GM19043 (cell line): Measurements from ENCODE around the gene IFI27.

Source experiments
- ATAC-seq: cut with Tn5 transposase; IDR thresholded peaks from one replicate; pipeline ENCODE4 v1.9.1; 2021; ENCODE audit warnings: low read depth; ENCODE audit not compliant: unreplicated experiment

Gene IFI27

GRCh38 chr14:94101748-94102147 lies 8.8 kb upstream of the IFI27 start:
- ATAC-seq: no peak

- ATAC-seq: no peak
These were observed 7.6 kb upstream of the IFI27 start for GRCh38 chr14:94102768-94103482.

- ATAC-seq: no peak
These were observed 6.9 kb upstream of the IFI27 start for GRCh38 chr14:94103554-94104150.

- no peak for ATAC-seq
These were observed 5.8 kb upstream of the IFI27 start for GRCh38 chr14:94104731-94105130.

- no peak for ATAC-seq
These were observed 653 bp upstream of the IFI27 start for GRCh38 chr14:94109915-94110250.

GRCh38 chr14:94111276-94112095 lies 950 bp downstream of the IFI27 start:
- no peak for ATAC-seq

GRCh38 chr14:94112513-94113063 lies 2.1 kb downstream of the IFI27 start:
- no peak for ATAC-seq

GRCh38 chr14:94113073-94113472 lies 2.5 kb downstream of the IFI27 start:
- no peak for ATAC-seq

- ATAC-seq: no peak
These were observed 3.0 kb downstream of the IFI27 start for GRCh38 chr14:94113490-94113889.

- ATAC-seq: no peak
These were observed 3.5 kb downstream of the IFI27 start for GRCh38 chr14:94113908-94114588.

GRCh38 chr14:94114589-94115057 lies 4.1 kb downstream of the IFI27 start:
- no peak for ATAC-seq

- ATAC-seq: no peak
These were observed 4.6 kb downstream of the IFI27 start for GRCh38 chr14:94115058-94115591.

GRCh38 chr14:94115631-94116030 lies 5.1 kb downstream of the IFI27 start:
- no peak for ATAC-seq

- ATAC-seq: no peak
These were observed 6.2 kb downstream of the IFI27 start for GRCh38 chr14:94116701-94117100.

GRCh38 chr14:94117856-94118255 lies 7.3 kb downstream of the IFI27 start:
- ATAC-seq: no peak

- no peak for ATAC-seq
These were observed 8.5 kb downstream of the IFI27 start for GRCh38 chr14:94119071-94119470.

- no peak for ATAC-seq
These were observed 10.3 kb downstream of the IFI27 start for GRCh38 chr14:94120667-94121340.

GRCh38 chr14:94121485-94121884 lies 10.9 kb downstream of the IFI27 start:
- ATAC-seq: no peak

- ATAC-seq: no peak
These were observed 11.9 kb downstream of the IFI27 start for GRCh38 chr14:94122438-94122837.

GRCh38 chr14:94123296-94123695 lies 12.8 kb downstream of the IFI27 start:
- no peak for ATAC-seq
